ENCODE data around the gene ERG28.

ERG28 gene

GRCh38 chr14:75628816-75629215 is 31.9 kb downstream of the ERG28 start:
- Histone ChIP-seq H3K36me3 (ENCODE audit: control insufficient read depth, insufficient read depth, low read length) (no peaks in the 10 kb centered on the region), H3K27me3 (replicated peaks; ENCODE audit: control insufficient read depth, insufficient read depth, low read length, poor library complexity, severe bottlenecking) (no peaks in the 10 kb centered on the region), H3K4me3 (ENCODE audit: insufficient read depth, low read depth, low read length, poor library complexity, severe bottlenecking) (no peak overlapping the region), H3K4me1 (ENCODE audit: control insufficient read depth, insufficient read depth, low read length, poor library complexity, severe bottlenecking) (no peaks in the 10 kb centered on the region), H3K9me3 (ENCODE audit: control insufficient read depth, low read length) (no peaks in the 10 kb centered on the region), H3K27ac (ENCODE audit: insufficient read depth, low read length, poor library complexity, severe bottlenecking) (no peak overlapping the region)
- DNase-seq = no peak

- no peak overlapping the region for H3K4me3 ChIP-seq (ENCODE audit: insufficient read depth, low read depth, low read length, poor library complexity, severe bottlenecking)
- H3K4me1 ChIP-seq (ENCODE audit: control insufficient read depth, insufficient read depth, low read length, poor library complexity, severe bottlenecking) = no peaks in the 10 kb centered on the region
- H3K27me3 ChIP-seq (replicated peaks; ENCODE audit: control insufficient read depth, insufficient read depth, low read length, poor library complexity, severe bottlenecking) = no peaks in the 10 kb centered on the region
- H3K27ac ChIP-seq (ENCODE audit: insufficient read depth, low read length, poor library complexity, severe bottlenecking) = no peak overlapping the region
- H3K36me3 ChIP-seq (ENCODE audit: control insufficient read depth, insufficient read depth, low read length) = no peaks in the 10 kb centered on the region
- DNase-seq = no peak
- H3K9me3 ChIP-seq (ENCODE audit: control insufficient read depth, low read length) = no peaks in the 10 kb centered on the region
Measured at GRCh38 chr14:75627406-75627805, 33.3 kb downstream of the ERG28 start.

- no peak for DNase-seq
- no peaks in the 10 kb centered on the region for H3K9me3 ChIP-seq (ENCODE audit: control insufficient read depth, low read length)
- H3K36me3 ChIP-seq (ENCODE audit: control insufficient read depth, insufficient read depth, low read length) = no peaks in the 10 kb centered on the region
- no peak overlapping the region for H3K27ac ChIP-seq (ENCODE audit: insufficient read depth, low read length, poor library complexity, severe bottlenecking)
- H3K4me1 ChIP-seq (ENCODE audit: control insufficient read depth, insufficient read depth, low read length, poor library complexity, severe bottlenecking) = no peaks in the 10 kb centered on the region
- H3K4me3 ChIP-seq (ENCODE audit: insufficient read depth, low read depth, low read length, poor library complexity, severe bottlenecking) = no peak overlapping the region
- no peaks in the 10 kb centered on the region for H3K27me3 ChIP-seq (replicated peaks; ENCODE audit: control insufficient read depth, insufficient read depth, low read length, poor library complexity, severe bottlenecking)
Measured at GRCh38 chr14:75626863-75627262, 33.8 kb downstream of the ERG28 start.

- Histone ChIP-seq H3K4me1 (ENCODE audit: control insufficient read depth, insufficient read depth, low read length, poor library complexity, severe bottlenecking) (no peaks in the 10 kb centered on the region), H3K4me3 (ENCODE audit: insufficient read depth, low read depth, low read length, poor library complexity, severe bottlenecking) (no peak overlapping the region), H3K27ac (ENCODE audit: insufficient read depth, low read length, poor library complexity, severe bottlenecking) (no peak overlapping the region), H3K36me3 (ENCODE audit: control insufficient read depth, insufficient read depth, low read length) (no peaks in the 10 kb centered on the region), H3K9me3 (ENCODE audit: control insufficient read depth, low read length) (no peaks in the 10 kb centered on the region), H3K27me3 (replicated peaks; ENCODE audit: control insufficient read depth, insufficient read depth, low read length, poor library complexity, severe bottlenecking) (no peaks in the 10 kb centered on the region)
- DNase-seq = no peak
Measured at GRCh38 chr14:75626396-75626795, 34.3 kb downstream of the ERG28 start.

- no peak for DNase-seq
- Histone ChIP-seq H3K4me1 (ENCODE audit: control insufficient read depth, insufficient read depth, low read length, poor library complexity, severe bottlenecking) (no peaks in the 10 kb centered on the region), H3K27ac (ENCODE audit: insufficient read depth, low read length, poor library complexity, severe bottlenecking) (no peak overlapping the region), H3K9me3 (ENCODE audit: control insufficient read depth, low read length) (no peaks in the 10 kb centered on the region), H3K4me3 (ENCODE audit: insufficient read depth, low read depth, low read length, poor library complexity, severe bottlenecking) (no peak overlapping the region), H3K36me3 (ENCODE audit: control insufficient read depth, insufficient read depth, low read length) (no peaks in the 10 kb centered on the region), H3K27me3 (replicated peaks; ENCODE audit: control insufficient read depth, insufficient read depth, low read length, poor library complexity, severe bottlenecking) (no peaks in the 10 kb centered on the region)
Measured at GRCh38 chr14:75625034-75625433, 35.6 kb downstream of the ERG28 start.

GRCh38 chr14:75619548-75619947 is 41.1 kb downstream of the ERG28 start:
- Histone ChIP-seq H3K27me3 (replicated peaks; ENCODE audit: control insufficient read depth, insufficient read depth, low read length, poor library complexity, severe bottlenecking) (no peaks in the 10 kb centered on the region), H3K36me3 (ENCODE audit: control insufficient read depth, insufficient read depth, low read length) (no peaks in the 10 kb centered on the region), H3K9me3 (ENCODE audit: control insufficient read depth, low read length) (no peaks in the 10 kb centered on the region), H3K27ac (ENCODE audit: insufficient read depth, low read length, poor library complexity, severe bottlenecking) (no peak overlapping the region), H3K4me1 (ENCODE audit: control insufficient read depth, insufficient read depth, low read length, poor library complexity, severe bottlenecking) (no peaks in the 10 kb centered on the region), H3K4me3 (ENCODE audit: insufficient read depth, low read depth, low read length, poor library complexity, severe bottlenecking) (no peak overlapping the region)
- DNase-seq = no peak

- Histone ChIP-seq H3K9me3 (ENCODE audit: control insufficient read depth, low read length) (no peaks in the 10 kb centered on the region), H3K4me1 (ENCODE audit: control insufficient read depth, insufficient read depth, low read length, poor library complexity, severe bottlenecking) (no peaks in the 10 kb centered on the region), H3K36me3 (ENCODE audit: control insufficient read depth, insufficient read depth, low read length) (no peaks in the 10 kb centered on the region), H3K27me3 (replicated peaks; ENCODE audit: control insufficient read depth, insufficient read depth, low read length, poor library complexity, severe bottlenecking) (no peaks in the 10 kb centered on the region), H3K27ac (ENCODE audit: insufficient read depth, low read length, poor library complexity, severe bottlenecking) (no peak overlapping the region), H3K4me3 (ENCODE audit: insufficient read depth, low read depth, low read length, poor library complexity, severe bottlenecking) (no peak overlapping the region)
- DNase-seq = no peak
Measured at GRCh38 chr14:75615200-75615599, 45.5 kb downstream of the ERG28 start.

GRCh38 chr14:75614179-75614578 is 46.5 kb downstream of the ERG28 start:
- Histone ChIP-seq H3K36me3 (ENCODE audit: control insufficient read depth, insufficient read depth, low read length) (no peaks in the 10 kb centered on the region), H3K4me3 (ENCODE audit: insufficient read depth, low read depth, low read length, poor library complexity, severe bottlenecking) (no peak overlapping the region), H3K9me3 (ENCODE audit: control insufficient read depth, low read length) (no peaks in the 10 kb centered on the region), H3K27me3 (replicated peaks; ENCODE audit: control insufficient read depth, insufficient read depth, low read length, poor library complexity, severe bottlenecking) (no peaks in the 10 kb centered on the region), H3K4me1 (ENCODE audit: control insufficient read depth, insufficient read depth, low read length, poor library complexity, severe bottlenecking) (no peaks in the 10 kb centered on the region), H3K27ac (ENCODE audit: insufficient read depth, low read length, poor library complexity, severe bottlenecking) (no peak overlapping the region)
- DNase-seq = no peak

- Histone ChIP-seq H3K27ac (ENCODE audit: insufficient read depth, low read length, poor library complexity, severe bottlenecking) (no peak overlapping the region), H3K4me3 (ENCODE audit: insufficient read depth, low read depth, low read length, poor library complexity, severe bottlenecking) (no peak overlapping the region), H3K9me3 (ENCODE audit: control insufficient read depth, low read length) (no peaks in the 10 kb centered on the region), H3K36me3 (ENCODE audit: control insufficient read depth, insufficient read depth, low read length) (no peaks in the 10 kb centered on the region), H3K4me1 (ENCODE audit: control insufficient read depth, insufficient read depth, low read length, poor library complexity, severe bottlenecking) (no peaks in the 10 kb centered on the region), H3K27me3 (replicated peaks; ENCODE audit: control insufficient read depth, insufficient read depth, low read length, poor library complexity, severe bottlenecking) (no peaks in the 10 kb centered on the region)
- DNase-seq = no peak
Measured at GRCh38 chr14:75612157-75612556, 48.5 kb downstream of the ERG28 start.

GRCh38 chr14:75610834-75611233 is 49.8 kb downstream of the ERG28 start:
- no peaks in the 10 kb centered on the region for H3K27me3 ChIP-seq (replicated peaks; ENCODE audit: control insufficient read depth, insufficient read depth, low read length, poor library complexity, severe bottlenecking)
- H3K9me3 ChIP-seq (ENCODE audit: control insufficient read depth, low read length) = no peaks in the 10 kb centered on the region
- H3K4me3 ChIP-seq (ENCODE audit: insufficient read depth, low read depth, low read length, poor library complexity, severe bottlenecking) = no peak overlapping the region
- no peaks in the 10 kb centered on the region for H3K4me1 ChIP-seq (ENCODE audit: control insufficient read depth, insufficient read depth, low read length, poor library complexity, severe bottlenecking)
- DNase-seq = no peak
- H3K36me3 ChIP-seq (ENCODE audit: control insufficient read depth, insufficient read depth, low read length) = no peaks in the 10 kb centered on the region
- H3K27ac ChIP-seq (ENCODE audit: insufficient read depth, low read length, poor library complexity, severe bottlenecking) = no peak overlapping the region

Data from effector memory CD4-positive, alpha-beta T cell (primary cell).